Endothelial cell of umbilical vein (primary cell): ENCODE data around the gene PNMA8A. TPM values are rescaled to one million over a fixed set of nuclear protein-coding genes. Genes with fewer than 3 reads are reported as not detected.

Source experiments
- BruUV-seq: library from RNA; stranded (reverse); fragments of 400-500 nt; replicated peaks from 2 replicates; lab custom pipeline; 2021; lab: Mats Ljungman, UMichigan
- CTCF ChIA-PET: fragments of 300-600, 350-600 bp; sonication (Branson Sonifier 250); formaldehyde crosslinking; loops from one replicate; lab custom pipeline; 2021; ENCODE audit warnings: antibody characterized with exemption, inconsistent platforms; lab: Charles Lee
- POLR2A ChIA-PET: fragments of 300-600, 350-600 bp; sonication (Branson Sonifier 250); formaldehyde crosslinking; loops from one replicate; lab custom pipeline; 2021; ENCODE audit warnings: antibody characterized with exemption, inconsistent platforms; lab: Charles Lee
- DNase-seq: peaks from one replicate; pipeline ENCODE4 v3.0.0-alpha.2; 2011; ENCODE audit warnings: low read depth, low spot score
- FAIRE-seq: peaks from 2 replicates; lab custom pipeline; 2011; peaks lifted over from hg19 to GRCh38; lab: Jason Lieb, UNC
- H2AFZ ChIP-seq: 2 replicates; pipeline ENCODE4 v1.6.0; 2012; ENCODE audit warnings: low read depth, low read length, control low read depth, inconsistent platforms
- H3K27ac ChIP-seq: 2 replicates; pipeline ENCODE4 v1.5.1; 2011; ENCODE audit warnings: low read depth, mild to moderate bottlenecking, control low read depth, low read length, moderate library complexity; ENCODE audit not compliant: insufficient read depth
- H3K27me3 ChIP-seq, 2 experiments: 2 replicates each; pipeline versions ENCODE4 v1.6.0 to v1.6.1; 2011; ENCODE audit warnings: low read length in 2 of 2, mixed read lengths in 1 of 2; ENCODE audit not compliant: control insufficient read depth in 2 of 2, insufficient read depth in 2 of 2
- H3K36me3 ChIP-seq, 2 experiments: 2 replicates in 1 of 2; 3 replicates in 1 of 2; pipeline ENCODE4 v1.5.1; 2011; ENCODE audit warnings: low read length in 2 of 2, mild to moderate bottlenecking in 1 of 2, moderate library complexity in 1 of 2; ENCODE audit not compliant: control insufficient read depth in 2 of 2, insufficient read depth in 2 of 2; ENCODE audit errors: extremely low read depth in 1 of 2
- H3K4me1 ChIP-seq: 3 replicates; pipeline ENCODE4 v1.5.1; 2011; ENCODE audit warnings: mild to moderate bottlenecking, low read length; ENCODE audit not compliant: control insufficient read depth, insufficient read depth; ENCODE audit errors: extremely low read depth
- H3K4me2 ChIP-seq: 2 replicates; pipeline ENCODE4 v1.6.1; 2011; ENCODE audit warnings: low read length, control low read depth, mixed read lengths; ENCODE audit not compliant: insufficient read depth
- H3K4me3 ChIP-seq, 3 experiments: fragments of 200-600 bp in 1 of 3; sonication (generic), shearing (Covaris generic) in 1 of 3; replicated peaks in 1 of 3; 2 replicates each; pipeline ENCODE4 v1.5.1; 2011 to 2016; ENCODE audit warnings: control low read depth in 3 of 3, low read length in 3 of 3, mild to moderate bottlenecking in 2 of 3, inconsistent platforms in 1 of 3, low read depth in 1 of 3, moderate library complexity in 1 of 3; ENCODE audit not compliant: insufficient read depth in 1 of 3
- H3K79me2 ChIP-seq: 2 replicates; pipeline ENCODE4 v1.6.0; 2012; ENCODE audit warnings: low read length, inconsistent platforms; ENCODE audit not compliant: control insufficient read depth, insufficient read depth
- H3K9ac ChIP-seq: replicated peaks from 2 replicates; pipeline ENCODE3; 2011; ENCODE audit warnings: low read length, control low read depth; ENCODE audit not compliant: insufficient read depth; ENCODE audit errors: extremely low read depth
- H3K9me1 ChIP-seq: replicated peaks from 3 replicates; pipeline ENCODE4 v1.6.0; 2011; ENCODE audit warnings: mild to moderate bottlenecking, low read length; ENCODE audit not compliant: control insufficient read depth, insufficient read depth; ENCODE audit errors: extremely low read depth
- H3K9me3 ChIP-seq: replicated peaks from 2 replicates; pipeline ENCODE4 v1.5.1; 2012; ENCODE audit warnings: low read length, inconsistent platforms; ENCODE audit not compliant: control insufficient read depth, insufficient read depth
- H4K20me1 ChIP-seq: replicated peaks from 2 replicates; pipeline ENCODE3; 2011; ENCODE audit warnings: mild to moderate bottlenecking, low read length; ENCODE audit not compliant: control insufficient read depth, insufficient read depth; ENCODE audit errors: extremely low read depth
- CTCF ChIP-seq, 2 donors: IDR thresholded peaks; 1 replicate in 1 of 2; 2 replicates in 1 of 2; pipeline ENCODE4 v1.5.1; 2011; ENCODE audit warnings: low read length in 2 of 2, mild to moderate bottlenecking in 2 of 2, moderate library complexity in 2 of 2, control low read depth in 1 of 2, inconsistent platforms in 1 of 2, low read depth in 1 of 2; ENCODE audit not compliant: insufficient read depth in 1 of 2; ENCODE audit errors: extremely low read depth in 1 of 2
- EZH2 ChIP-seq: IDR thresholded peaks from 2 replicates; pipeline ENCODE4 v1.6.1; 2012; ENCODE audit warnings: borderline replicate concordance, low read depth, mild to moderate bottlenecking, moderate library complexity, low read length, inconsistent platforms; ENCODE audit not compliant: severe bottlenecking
- FOS ChIP-seq: IDR thresholded peaks from 2 replicates; pipeline ENCODE4 v1.6.1; 2011; ENCODE audit warnings: mild to moderate bottlenecking, low read length, moderate library complexity, borderline replicate concordance; ENCODE audit not compliant: insufficient read depth
- GATA2 ChIP-seq: IDR thresholded peaks from 2 replicates; pipeline ENCODE4 v1.7.0; 2011; ENCODE audit warnings: low read depth, mild to moderate bottlenecking, moderate library complexity, mixed read lengths, low read length; ENCODE audit not compliant: insufficient read length, insufficient read depth
- JUN ChIP-seq: IDR thresholded peaks from 2 replicates; pipeline ENCODE4 v1.6.1; 2011; ENCODE audit warnings: borderline replicate concordance, low read depth; ENCODE audit not compliant: insufficient read length, insufficient read depth
- MAX ChIP-seq: IDR thresholded peaks from 2 replicates; pipeline ENCODE4 v1.6.1; 2011; ENCODE audit not compliant: insufficient read depth, insufficient read length
- MYC ChIP-seq: IDR thresholded peaks from one replicate; pipeline ENCODE4 v1.6.1; 2011; ENCODE audit warnings: mild to moderate bottlenecking, low read depth, low read length
- POLR2AphosphoS5 ChIP-seq: IDR thresholded peaks from 2 replicates; pipeline ENCODE4 v1.6.1; 2012; ENCODE audit warnings: low read depth, mild to moderate bottlenecking, control low read depth, low read length, moderate library complexity; ENCODE audit not compliant: insufficient read depth
- dilution Hi-C: fragments of 300-500 bp; cut with MboI; formaldehyde crosslinking; loops from one replicate; pipeline ENCODE4 v1.15.0; 2019; ENCODE audit warnings: low sequenced_read_pairs; ENCODE audit not compliant: extremely low pct_ligation_motif_present
- intact Hi-C: fragments of 100-400 bp; cut with micrococcal nuclease; formaldehyde crosslinking; loops from one replicate; pipeline ENCODE4 v1.10.0; 2022
- polyA plus RNA-seq, 4 experiments: library from polyadenylated mRNA; depleted of rRNA in 3 of 4; stranded (reverse) in 3 of 4; unstranded in 1 of 4; fragments of >200 nt; gene quantifications; 2 replicates each; pipeline versions ENCODE4 v1.2.1 to v1.2.3, GENCODE V29; 2011 to 2012; ENCODE audit warnings: missing spikeins in 1 of 4
- total RNA-seq: library from RNA; stranded (reverse); gene quantifications from 2 replicates; pipeline ENCODE4 v1.2.3, GENCODE V29; 2021

PNMA8A gene
- total and polyA plus RNA-seq, 2 donors (not counting 3 experiments of a cell fraction or from before 2014, with no cell fraction given): 0.25 to 0.27 TPM

GRCh38 chr19:46460981-46461380 lies 10.4 kb downstream of the PNMA8A start:
- dilution Hi-C loops (no loop called here), intact Hi-C loops (no loop called here)
- H3K4me3 ChIP-seq: no peak overlapping the region
- H3K9me3 ChIP-seq: no peaks in the 10 kb centered on the region
- TF ChIP-seq CTCF (IDR thresholded peaks at IDR 0.05; ENCODE audit: extremely low read depth in 1 of 2, insufficient read depth in 1 of 2, low read depth in 1 of 2, low read length in 2 of 2) (no peak), EZH2 (no peak), MYC (no peak), JUN (no peak), FOS (no peak), MAX (no peak), GATA2 (no peak), POLR2AphosphoS5 (no peak)
- H3K4me2 ChIP-seq: no peak overlapping the region
- H3K27ac ChIP-seq: no peak overlapping the region
- BruUV-seq: no TSS peak
- DNase-seq (no peak), FAIRE-seq (no peak)
- no peak overlapping the region for H2AFZ ChIP-seq
- H3K36me3 ChIP-seq: no peaks in the 10 kb centered on the region
- no peak overlapping the region for H3K9ac ChIP-seq
- ChIA-PET CTCF (interaction anchor here (0.6 to 0.7 kb wide), 2 partner anchors 38 to 201 kb away, joined by 3 read pairs; no protein-coding TSS in a partner anchor), POLR2A (no interaction called here)
- no peaks in the 10 kb centered on the region for H3K9me1 ChIP-seq
- H4K20me1 ChIP-seq: no peaks in the 10 kb centered on the region
- no peaks in the 10 kb centered on the region for H3K79me2 ChIP-seq
- peaks cover 0 to 3% of the 10 kb centered on the region in 2 experiments for H3K27me3 ChIP-seq
- no peaks in the 10 kb centered on the region for H3K4me1 ChIP-seq
